HG03039 (cell line): ENCODE data around the gene ABLIM3.

Experiments used
- ATAC-seq: cut with Tn5 transposase; IDR thresholded peaks from one replicate; pipeline ENCODE4 v1.9.1; 2021; ENCODE audit warnings: mild to moderate bottlenecking, moderate library complexity; ENCODE audit not compliant: unreplicated experiment

Gene ABLIM3

DNA sequence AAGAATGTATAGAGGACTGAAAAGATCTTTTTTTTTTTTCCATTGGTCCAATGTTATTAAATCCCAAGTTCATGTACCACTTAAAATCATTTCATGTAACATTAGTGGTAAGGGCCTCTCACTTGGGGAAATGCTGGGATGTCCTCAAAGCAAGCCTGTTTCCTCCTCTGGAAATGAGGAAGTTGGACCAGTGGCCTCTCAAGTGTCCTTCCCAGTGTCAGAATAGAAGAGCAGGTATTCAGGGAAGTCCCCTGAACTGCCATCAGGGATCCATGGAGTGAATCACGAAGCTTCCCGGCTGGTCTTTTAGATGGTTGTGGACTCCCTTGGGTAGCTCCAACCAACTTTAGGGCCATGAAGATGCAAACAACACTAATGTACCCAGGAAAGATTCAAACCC lies 75.2 kb downstream of the ABLIM3 start:
- ATAC-seq = no peak

DNA sequence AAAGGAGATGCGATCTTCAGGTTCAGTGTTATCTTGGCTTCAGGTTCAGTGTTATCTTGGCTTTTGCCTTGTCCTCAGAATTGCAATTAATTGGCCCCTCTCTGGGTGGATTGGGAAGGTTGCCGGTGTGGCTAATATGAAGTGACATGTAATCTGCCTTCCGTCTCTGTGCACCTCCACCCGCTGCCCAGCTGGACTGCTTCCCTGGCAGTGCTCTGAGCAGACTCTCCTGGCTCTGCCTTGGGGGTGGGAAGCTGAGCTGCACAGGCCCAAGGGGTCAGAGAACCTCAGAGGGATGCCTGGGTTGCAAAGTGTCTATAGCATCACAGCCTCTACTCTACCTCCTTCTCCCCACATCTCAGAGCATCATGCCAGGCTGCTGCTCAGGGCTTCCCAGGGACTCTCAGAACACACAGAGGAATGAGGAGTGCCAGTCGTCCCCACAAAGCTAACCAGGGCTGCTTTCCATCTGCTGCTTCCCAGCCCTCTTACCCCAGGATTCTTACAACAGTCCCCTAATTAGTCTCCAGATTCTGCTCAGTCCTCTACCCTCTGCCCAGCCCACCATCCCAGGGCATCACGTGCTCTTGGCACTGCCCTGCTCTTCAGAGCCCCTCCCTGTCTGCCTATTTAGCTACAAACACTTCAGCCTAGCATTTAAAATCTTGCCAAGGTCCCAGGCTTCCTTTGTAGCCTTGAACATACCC lies 76.0 kb downstream of the ABLIM3 start:
- ATAC-seq = no peak

DNA sequence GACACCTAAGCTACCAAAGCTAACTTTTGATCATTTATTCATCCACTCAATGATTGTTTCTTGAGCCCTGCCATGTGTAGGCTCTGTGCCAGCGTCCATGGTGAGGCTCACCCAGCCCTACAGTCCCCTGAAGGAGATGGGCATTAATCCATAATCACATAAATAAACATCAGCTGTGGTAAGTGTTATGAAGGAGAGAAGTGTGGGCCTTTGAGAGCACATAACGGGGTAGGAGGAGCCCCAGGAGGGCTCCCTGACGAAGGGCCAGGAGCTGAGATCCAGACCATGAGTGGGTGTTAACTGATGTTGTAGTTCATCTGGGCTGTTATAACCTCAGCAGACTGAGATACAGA lies 76.5 kb downstream of the ABLIM3 start:
- no peak for ATAC-seq

DNA sequence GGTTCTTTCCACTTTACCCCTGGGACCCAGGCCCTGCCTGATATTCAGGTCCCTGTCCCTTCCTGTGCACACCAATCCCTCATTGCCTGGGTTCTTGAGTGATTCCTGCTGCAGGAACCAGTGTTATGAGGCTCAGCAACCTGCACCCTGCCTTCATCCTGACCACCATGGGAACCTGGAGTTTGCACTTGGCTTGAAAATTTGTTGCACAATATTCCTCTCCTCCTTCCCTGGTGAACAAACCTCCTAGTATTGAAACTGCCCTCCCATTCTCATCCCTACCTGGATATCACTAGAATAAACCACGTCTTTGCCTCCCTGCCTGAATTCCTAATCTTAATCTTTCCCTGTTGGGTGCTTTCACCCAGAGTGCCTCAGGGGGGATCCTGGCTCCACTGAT lies 78.3 kb downstream of the ABLIM3 start:
- ATAC-seq = no peak

DNA sequence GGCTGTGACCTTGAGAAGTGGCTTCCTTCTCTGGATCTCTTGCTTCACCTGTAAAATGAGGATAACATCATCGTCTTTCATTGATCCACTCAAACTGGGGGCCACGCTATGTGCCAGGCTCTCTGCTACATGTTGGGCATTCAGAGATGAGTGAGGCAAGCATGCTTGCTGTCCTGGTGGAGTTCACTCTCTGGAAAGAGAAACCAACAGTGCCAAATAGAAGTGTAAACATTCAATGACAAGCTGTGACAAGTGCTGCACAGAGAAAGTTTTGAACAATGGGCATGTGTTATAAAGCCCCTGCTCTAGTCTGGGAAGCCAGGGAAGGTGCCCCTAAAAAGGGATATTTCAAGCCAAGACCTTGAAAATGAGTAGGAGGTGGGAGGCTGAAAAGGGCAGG lies 79.5 kb downstream of the ABLIM3 start:
- no peak for ATAC-seq

DNA sequence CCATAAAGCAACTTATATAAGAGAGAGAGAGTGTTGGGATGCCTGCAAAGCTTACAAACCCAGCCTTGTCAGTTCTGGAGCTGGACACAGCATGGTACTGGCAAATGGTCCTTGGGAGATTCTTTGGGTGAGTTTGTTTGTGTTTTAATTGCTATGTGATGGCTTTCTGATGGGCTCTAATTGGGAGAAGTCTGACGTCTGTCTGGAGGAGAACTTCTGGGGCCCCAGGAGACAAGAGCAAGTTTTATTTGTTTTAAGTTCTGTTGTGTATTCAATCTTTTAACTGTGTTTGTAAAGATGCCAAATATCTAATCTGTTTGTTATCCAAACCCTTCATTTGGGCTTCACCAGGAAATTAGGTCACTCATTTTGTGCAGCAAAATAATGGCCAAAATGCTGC lies 80.0 kb downstream of the ABLIM3 start:
- ATAC-seq = no peak

DNA sequence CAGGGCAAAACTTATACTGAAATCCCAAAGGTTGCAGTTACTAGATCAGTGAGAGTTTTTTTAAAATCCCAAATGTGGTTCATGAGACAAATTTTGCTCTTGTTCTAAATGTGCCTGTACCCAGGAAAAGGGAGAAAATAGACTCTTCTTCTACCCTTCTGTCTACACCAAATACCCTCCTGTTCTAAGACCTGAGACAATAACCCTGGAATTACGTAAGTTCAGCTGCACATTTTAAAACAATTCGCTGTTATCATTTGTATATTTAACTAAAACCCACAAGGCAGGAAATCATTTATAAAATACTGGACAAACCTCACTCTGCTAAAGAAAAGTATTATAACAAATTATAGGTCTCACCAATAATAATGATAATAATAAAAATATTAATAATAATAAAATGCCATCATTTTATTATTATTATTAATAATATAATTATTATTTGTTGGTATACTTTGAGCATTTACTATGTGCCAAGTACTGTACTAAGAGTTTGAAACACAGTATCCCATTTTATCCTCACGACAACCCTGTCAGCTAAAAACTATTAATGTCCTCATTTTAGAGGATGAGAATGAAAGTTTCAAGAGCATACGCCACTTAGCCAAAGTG lies 80.5 kb downstream of the ABLIM3 start:
- no peak for ATAC-seq

DNA sequence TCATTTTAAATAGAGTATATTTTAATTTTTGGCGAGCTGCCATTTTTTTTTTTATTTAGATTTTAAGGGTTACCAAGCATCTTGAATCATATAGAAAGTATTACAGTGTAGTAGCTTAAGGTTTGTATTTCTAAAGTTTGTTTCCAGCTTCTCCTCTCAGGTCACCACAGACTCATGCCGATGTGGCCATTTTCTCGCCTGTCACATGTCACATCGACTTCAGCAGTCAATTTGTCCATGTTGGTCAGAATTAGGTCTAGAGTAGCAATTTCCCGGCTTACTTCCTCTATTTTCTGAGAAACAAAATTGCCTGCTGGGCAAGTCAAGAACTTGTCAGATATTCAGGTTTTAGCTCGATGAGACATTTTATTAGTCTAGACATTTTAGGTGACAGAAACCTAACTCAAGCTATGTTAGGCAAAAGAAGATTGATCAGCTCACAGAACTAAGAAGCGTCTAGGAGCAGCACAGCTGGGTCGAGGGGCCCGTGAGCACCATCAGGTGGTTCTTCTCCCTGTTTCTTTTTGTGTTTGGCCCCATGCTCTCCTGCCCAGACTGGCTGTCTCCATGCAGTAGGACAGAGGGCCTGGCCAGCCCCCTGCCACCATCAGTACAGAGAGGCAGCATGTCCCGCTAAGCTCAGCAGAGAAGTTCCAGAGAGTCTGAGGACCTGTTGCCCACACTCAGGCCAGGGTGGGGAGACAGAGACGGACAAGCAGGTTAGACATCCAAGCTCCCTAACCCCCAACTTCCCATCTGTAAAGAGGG lies 82.0 kb downstream of the ABLIM3 start:
- ATAC-seq = no peak

DNA sequence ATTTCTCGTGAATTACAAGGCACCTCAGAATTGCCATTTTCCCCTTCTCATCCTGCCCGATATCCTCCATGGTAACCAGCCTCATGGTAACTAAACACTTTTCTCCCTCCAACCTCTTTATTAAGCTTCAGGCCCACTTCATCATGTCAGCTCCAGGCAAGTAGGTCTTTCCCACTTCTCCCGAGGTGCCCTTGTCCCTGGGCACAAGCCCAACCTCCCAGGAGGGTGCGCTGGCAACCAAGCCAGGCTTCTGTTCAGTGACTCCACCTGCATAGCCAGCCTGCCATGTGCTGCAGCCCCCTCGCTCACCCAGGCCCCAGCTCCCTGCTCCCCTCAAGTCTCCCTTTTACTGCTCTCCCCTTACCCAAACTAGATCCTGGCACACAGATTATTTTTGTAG lies 83.0 kb downstream of the ABLIM3 start:
- no peak for ATAC-seq

DNA sequence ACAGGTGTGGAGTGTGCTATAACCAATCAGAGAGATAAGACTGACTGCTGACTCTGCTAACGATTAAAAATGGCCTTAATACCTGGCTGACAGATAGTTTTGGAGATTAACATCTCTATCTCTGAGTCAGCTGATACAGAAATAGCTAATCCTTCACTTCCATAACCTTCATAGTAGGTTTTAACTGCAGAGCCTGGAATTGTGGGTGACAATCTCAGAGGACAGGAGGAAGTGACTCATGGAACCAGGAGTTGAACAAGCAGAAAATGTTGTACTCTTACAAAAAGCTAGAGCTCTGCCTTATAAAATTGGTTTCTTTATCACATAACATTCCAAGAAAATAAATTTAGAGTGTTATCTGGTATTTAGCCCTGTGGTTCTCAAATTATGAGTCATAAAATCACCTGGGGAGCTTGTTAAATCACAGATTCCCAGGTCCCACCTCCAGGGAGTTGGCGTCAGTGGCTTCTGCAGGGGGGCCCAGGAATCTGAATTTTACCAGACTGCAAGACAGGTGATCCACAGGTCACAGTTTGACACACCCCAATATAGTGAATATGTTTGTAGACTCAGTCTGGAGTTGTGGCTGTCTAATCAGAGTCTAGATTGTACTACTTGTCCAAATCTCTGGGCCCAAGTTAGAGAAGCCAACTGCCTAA lies 86.0 kb downstream of the ABLIM3 start:
- no peak for ATAC-seq

DNA sequence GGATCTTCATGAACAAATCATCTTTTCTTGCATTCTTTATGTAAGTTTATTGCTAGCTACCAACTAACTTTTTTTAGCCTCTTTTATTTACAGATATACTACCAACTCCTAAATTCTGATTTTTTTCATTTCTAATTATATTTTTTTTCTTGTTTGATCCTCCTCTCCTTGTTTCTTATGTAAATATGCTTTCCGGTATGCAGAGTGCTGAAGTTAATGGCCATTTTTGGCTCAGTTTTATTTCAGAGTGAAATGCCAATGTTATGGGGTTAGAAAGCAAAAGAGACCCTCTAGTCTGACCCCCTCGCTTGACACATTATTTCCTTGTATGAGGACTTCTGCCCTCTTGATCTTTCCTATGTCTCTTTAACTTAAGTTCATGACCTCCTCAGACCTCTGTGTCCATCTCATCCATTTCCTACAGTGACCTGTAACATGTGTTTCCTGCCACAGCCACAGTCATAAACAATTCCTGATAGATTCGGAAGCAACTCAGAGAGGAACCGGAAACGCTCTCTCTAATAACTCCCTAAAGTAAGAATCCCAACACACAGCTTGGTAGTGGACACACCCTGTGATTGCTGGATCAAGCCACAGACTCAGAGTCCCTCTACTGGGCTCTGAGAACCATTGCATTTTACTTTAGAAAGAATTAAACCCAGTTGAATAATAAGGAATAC lies 87.5 kb downstream of the ABLIM3 start:
- ATAC-seq = no peak

DNA sequence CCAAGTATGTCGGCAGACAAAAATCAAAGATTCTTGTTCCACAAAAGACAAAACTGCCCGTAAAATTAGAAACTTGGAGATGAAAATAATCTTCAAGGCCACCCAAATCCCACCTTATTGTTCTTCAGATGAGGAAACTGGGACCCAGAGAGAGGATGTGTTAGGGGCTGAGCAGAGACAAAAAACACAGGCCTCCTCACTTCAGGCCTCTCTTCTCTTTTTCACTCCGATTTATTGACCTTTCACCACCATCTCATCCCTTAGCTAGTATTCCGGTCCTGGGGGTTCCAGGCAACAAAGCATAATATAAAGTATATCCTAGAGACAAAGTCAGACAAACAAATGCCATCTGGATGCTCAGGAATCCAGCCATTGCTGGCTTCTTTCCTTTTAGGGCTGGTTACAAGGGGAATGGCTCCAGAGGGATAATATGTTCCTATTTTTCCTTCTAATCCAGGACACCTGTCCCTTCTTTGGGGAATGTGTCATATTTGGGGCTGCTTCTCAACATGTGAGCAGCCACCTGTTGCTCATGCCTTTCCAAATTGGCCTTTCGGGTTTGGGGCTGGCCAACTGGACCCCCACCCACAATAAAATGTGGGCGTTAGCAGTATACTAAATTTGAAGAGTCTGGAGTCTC lies 88.1 kb downstream of the ABLIM3 start:
- no peak for ATAC-seq

DNA sequence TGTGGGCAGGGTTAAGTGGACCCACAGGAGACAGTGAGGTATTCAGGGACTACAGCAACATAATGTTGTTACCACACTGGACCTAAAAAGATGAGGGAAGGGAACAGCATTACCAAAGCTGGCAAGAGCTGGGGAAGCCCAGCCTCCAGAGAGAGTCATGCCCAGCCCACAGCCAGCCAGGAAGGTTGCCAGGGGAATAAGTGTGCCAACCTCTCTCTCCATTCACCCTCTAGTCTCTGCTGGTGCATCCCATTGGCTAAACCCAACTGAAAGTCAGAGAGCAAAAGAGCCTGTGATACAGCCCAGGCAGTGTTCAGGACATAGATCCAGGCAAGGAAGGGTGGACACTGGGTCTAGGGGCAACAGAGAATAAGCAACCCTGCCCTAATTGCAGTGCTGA lies 94.5 kb downstream of the ABLIM3 start:
- ATAC-seq = no peak

DNA sequence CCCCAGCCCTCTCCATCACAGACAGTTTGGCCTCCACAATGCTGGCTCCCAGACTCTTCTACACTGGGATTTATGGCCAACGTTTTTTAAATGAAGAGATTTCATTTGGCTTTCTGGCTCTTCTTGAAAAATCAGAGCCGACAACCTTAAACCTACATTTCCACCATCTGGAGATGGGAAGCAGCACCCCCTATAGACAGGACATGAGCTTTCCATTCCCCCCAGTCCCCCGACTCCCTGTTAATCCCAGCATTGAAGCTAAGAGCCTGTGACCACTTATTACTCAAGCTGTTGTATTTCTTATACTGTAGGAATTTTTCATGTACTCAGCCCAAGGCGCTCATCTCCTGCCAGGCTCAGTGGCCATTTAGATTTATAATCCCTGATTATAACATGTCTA lies 96.4 kb downstream of the ABLIM3 start:
- ATAC-seq = no peak

DNA sequence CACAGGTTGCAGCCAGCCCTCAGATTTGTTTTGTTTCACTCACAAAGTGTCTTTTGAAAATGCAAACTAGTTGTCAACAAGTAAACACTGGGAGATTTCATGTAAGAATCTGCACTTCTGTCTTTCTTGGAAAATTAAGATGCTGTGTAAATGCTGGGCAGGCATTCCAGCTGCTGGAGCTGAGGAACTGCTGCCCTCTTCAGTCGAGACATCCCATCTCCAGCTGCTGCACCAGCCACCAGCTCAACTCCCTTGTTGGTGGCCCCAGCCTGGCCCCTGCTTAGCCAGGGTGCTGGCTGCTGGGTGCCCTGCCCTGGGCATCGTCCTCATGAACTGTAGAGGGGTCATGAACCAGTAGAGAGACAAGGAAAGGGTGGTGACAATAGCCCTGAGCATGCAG lies 97.2 kb downstream of the ABLIM3 start:
- no peak for ATAC-seq

DNA sequence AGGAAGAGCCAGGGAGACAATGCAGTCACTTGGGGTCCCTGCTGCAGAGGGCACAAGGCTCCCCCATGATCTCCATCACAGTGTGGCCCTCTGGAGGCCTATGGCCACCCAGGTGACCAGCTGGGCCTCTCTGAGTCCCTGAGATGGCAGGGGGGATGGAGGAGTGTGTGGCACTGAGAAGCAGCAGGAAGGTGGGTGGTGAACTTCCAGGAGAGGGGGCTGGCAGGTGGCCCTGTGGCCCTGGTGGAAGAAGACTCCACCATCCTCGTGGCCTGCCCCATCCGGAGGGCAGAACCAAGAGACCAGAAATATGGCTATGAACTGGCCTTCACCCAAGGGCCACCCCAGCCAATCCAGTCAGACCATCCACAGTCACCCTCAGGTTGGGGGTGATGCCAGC lies 98.6 kb downstream of the ABLIM3 start:
- ATAC-seq = no peak

DNA sequence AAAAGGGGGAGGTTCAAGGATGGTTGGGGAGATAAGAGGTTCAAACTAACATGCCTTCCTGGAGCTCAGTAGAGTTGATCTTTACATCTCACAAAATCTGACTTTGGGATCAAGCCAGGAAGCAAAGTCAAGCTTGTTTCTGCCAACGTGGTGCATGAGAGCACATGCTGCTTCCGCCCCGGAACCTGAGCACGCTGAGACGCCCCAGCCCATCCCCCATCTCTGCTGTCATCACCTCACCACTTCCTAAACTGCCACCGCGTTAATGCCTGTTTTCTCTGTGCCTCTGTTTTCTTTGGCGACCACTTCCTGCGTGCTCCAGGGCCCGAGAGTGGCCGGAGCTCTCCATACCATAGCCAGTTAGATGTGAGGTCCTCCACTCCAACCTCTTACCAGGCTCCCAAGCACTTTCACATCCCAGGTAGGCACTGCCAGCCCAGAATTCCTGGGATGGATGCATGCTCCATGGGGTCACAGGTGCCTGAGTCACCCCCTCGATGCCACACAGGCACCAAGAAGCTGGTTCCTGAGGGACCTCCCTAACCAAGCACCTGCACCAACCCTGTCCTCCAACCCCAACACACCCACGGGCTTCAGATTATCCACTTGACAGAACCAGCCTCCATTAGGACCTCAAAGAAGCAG lies 99.2 kb downstream of the ABLIM3 start:
- no peak for ATAC-seq

DNA sequence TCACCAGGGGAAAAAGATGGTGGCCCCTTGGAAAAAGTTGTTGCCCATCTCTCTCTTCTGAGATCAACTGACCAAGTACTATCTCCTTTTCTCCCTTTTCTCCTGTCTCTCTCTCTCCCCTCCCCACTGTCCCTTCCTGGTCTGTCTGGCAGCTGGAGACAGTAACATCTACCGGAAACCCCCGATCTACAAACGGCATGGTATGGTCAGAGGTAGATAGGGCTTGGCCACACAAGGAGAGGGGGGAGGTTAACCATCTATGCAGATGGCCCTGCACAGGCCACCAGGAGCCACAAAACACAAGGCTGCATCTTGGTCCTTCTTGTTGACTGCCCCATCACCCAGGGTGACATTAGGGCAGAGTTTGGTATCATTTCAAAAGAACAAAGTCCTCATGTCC lies 101.0 kb downstream of the ABLIM3 start:
- ATAC-seq = no peak

DNA sequence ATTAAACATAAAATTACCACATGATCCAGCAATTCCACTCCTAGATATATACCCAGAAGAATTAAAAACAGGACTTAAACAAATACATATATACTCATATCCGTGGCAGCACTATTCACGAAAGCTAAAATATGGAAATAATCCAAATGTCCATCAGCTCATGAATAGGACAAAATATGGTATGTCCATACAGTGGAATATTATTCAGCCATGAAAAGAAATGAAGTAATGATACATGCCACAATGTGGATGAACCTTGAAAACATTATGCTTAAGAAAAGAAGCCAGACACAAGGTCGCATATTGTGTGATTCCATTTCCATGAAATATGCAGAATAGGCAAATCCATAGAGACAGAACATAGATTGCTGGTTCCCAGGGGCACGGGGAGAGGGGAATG lies 105.6 kb downstream of the ABLIM3 start:
- no peak for ATAC-seq

DNA sequence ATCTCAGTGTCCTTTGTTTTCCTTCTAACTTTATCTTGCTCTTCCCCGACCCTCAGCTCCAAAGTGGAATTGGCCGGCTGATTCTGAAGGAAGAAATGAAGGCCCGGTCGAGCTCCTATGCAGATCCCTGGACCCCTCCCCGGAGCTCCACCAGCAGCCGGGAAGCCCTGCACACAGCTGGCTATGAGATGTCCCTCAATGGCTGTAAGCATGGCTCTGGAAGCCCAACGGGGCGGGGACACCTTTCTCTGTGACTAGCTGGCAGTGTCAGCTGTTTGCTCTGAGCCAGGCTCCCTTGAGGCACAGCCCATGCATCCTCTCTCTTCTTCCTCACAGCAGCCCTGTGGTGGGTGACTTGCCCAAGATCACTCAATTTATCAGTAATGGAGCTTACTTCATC lies 106.4 kb downstream of the ABLIM3 start:
- ATAC-seq = no peak
